IMR-90 (cell line): ENCODE data around the gene OR6F1. TPM values are rescaled to one million over a fixed set of nuclear protein-coding genes. Genes with fewer than 3 reads are reported as not detected.

Experiments used
- ATAC-seq: fragments of 200-7000 bp; cut with Tn5 transposase; 2 replicates; pipeline ENCODE4 v1.9.1; 2020; ENCODE audit warnings: low read depth, mild to moderate bottlenecking, moderate library complexity
- BruUV-seq: library from RNA; stranded (reverse); fragments of 400-500 nt; replicated peaks from 2 replicates; lab custom pipeline; 2021; lab: Mats Ljungman, UMichigan
- CTCF ChIA-PET: fragments of 300-600 bp; formaldehyde crosslinking; extraction: SDS; loops from one replicate; lab custom pipeline; 2021; ENCODE audit warnings: antibody characterized with exemption; lab: Yijun Ruan, JAX
- POLR2A ChIA-PET: fragments of 300-600 bp; sonication (Branson Sonifier 250); formaldehyde crosslinking; loops from one replicate; lab custom pipeline; 2022; ENCODE audit warnings: antibody characterized with exemption; ENCODE audit not compliant: unreplicated experiment; lab: Charles Lee
- DNase-seq: peaks from one replicate; pipeline ENCODE4 v3.0.0; 2013
- H2AFZ ChIP-seq: replicated peaks from 2 replicates; pipeline ENCODE3; 2013; ENCODE audit warnings: low read length, mild to moderate bottlenecking; ENCODE audit not compliant: poor library complexity
- H2AK5ac ChIP-seq: 2 replicates; pipeline ENCODE4 v1.6.1; 2013; ENCODE audit warnings: low read depth, low read length, inconsistent platforms
- H2AK9ac ChIP-seq: replicated peaks from 2 replicates; pipeline ENCODE3; 2013; ENCODE audit warnings: mild to moderate bottlenecking, low read depth, low read length, moderate library complexity; ENCODE audit not compliant: poor library complexity
- H2BK120ac ChIP-seq: 2 replicates; pipeline ENCODE4 v1.6.1; 2013; ENCODE audit warnings: low read depth, low read length, inconsistent platforms
- H2BK15ac ChIP-seq: 3 replicates; pipeline ENCODE4 v1.6.1; 2013; ENCODE audit warnings: low read depth, low read length, inconsistent platforms
- H2BK20ac ChIP-seq: 2 replicates; pipeline ENCODE4 v1.6.1; 2013; ENCODE audit warnings: low read depth, mild to moderate bottlenecking, inconsistent platforms, low read length, moderate library complexity
- H2BK5ac ChIP-seq: 2 replicates; pipeline ENCODE4 v1.6.1; 2013; ENCODE audit warnings: mild to moderate bottlenecking, low read depth, low read length, inconsistent platforms; ENCODE audit not compliant: poor library complexity, severe bottlenecking
- H3K14ac ChIP-seq: replicated peaks from 2 replicates; pipeline ENCODE4 v1.6.1; 2013; ENCODE audit warnings: low read depth, low read length, inconsistent platforms
- H3K18ac ChIP-seq: 2 replicates; pipeline ENCODE4 v1.6.1; 2013; ENCODE audit warnings: low read depth, low read length, control low read depth
- H3K23ac ChIP-seq: 2 replicates; pipeline ENCODE4 v1.6.1; 2013; ENCODE audit warnings: low read depth, low read length, inconsistent platforms
- H3K27ac ChIP-seq: 2 replicates; pipeline ENCODE4 v1.5.1; 2013; ENCODE audit warnings: mild to moderate bottlenecking, control low read depth, low read length; ENCODE audit not compliant: insufficient read depth
- H3K27me3 ChIP-seq: 2 replicates; pipeline ENCODE4 v1.6.1; 2013; ENCODE audit warnings: low read length; ENCODE audit not compliant: control insufficient read depth, insufficient read depth
- H3K36me3 ChIP-seq: 2 replicates; pipeline ENCODE4 v1.6.1; 2013; ENCODE audit warnings: low read length, mixed read lengths; ENCODE audit not compliant: control insufficient read depth, insufficient read depth
- H3K4ac ChIP-seq: 2 replicates; pipeline ENCODE4 v1.6.1; 2013; ENCODE audit warnings: low read depth, low read length, inconsistent platforms
- H3K4me1 ChIP-seq: 2 replicates; pipeline ENCODE4 v1.6.1; 2013; ENCODE audit warnings: low read length, mixed read lengths; ENCODE audit not compliant: control insufficient read depth, insufficient read depth
- H3K4me2 ChIP-seq: 2 replicates; pipeline ENCODE4 v1.6.1; 2013; ENCODE audit warnings: low read depth, mild to moderate bottlenecking, control low read depth, low read length, moderate library complexity
- H3K4me3 ChIP-seq: 2 replicates; pipeline ENCODE4 v1.5.1; 2013; ENCODE audit warnings: low read depth, mild to moderate bottlenecking, control low read depth, low read length, moderate library complexity; ENCODE audit not compliant: insufficient read depth
- H3K56ac ChIP-seq: 2 replicates; pipeline ENCODE4 v1.6.1; 2013; ENCODE audit warnings: low read length, inconsistent platforms; ENCODE audit not compliant: insufficient read depth; ENCODE audit errors: extremely low read depth
- H3K79me1 ChIP-seq, 2 experiments: 2 replicates each; pipeline ENCODE4 v1.6.1; 2013; ENCODE audit warnings: low read length in 2 of 2, inconsistent platforms in 1 of 2, low read depth in 1 of 2
- H3K9ac ChIP-seq: 2 replicates; pipeline ENCODE4 v1.6.1; 2013; ENCODE audit warnings: low read depth, low read length, control low read depth
- H3K9me1 ChIP-seq: 2 replicates; pipeline ENCODE4 v1.6.1; 2013; ENCODE audit warnings: low read length, inconsistent platforms; ENCODE audit not compliant: insufficient read depth
- H3K9me3 ChIP-seq: 2 replicates; pipeline ENCODE4 v1.6.1; 2013; ENCODE audit warnings: low read length; ENCODE audit not compliant: control insufficient read depth, insufficient read depth
- H4K20me1 ChIP-seq: 2 replicates; pipeline ENCODE4 v1.6.1; 2013; ENCODE audit warnings: low read length, inconsistent platforms; ENCODE audit not compliant: insufficient read depth
- H4K5ac ChIP-seq: 2 replicates; pipeline ENCODE4 v1.6.1; 2013; ENCODE audit warnings: mild to moderate bottlenecking, low read depth, low read length, control low read depth
- H4K8ac ChIP-seq, 2 experiments: 2 replicates each; pipeline ENCODE4 v1.6.1; 2013; ENCODE audit warnings: low read depth in 2 of 2, low read length in 2 of 2, control low read depth in 1 of 2, inconsistent platforms in 1 of 2
- H4K91ac ChIP-seq: 2 replicates; pipeline ENCODE4 v1.6.1; 2013; ENCODE audit warnings: low read depth, low read length, inconsistent platforms; ENCODE audit not compliant: insufficient read depth
- BHLHE40 ChIP-seq: fragments of 150-350 bp; IDR thresholded peaks from 2 replicates; pipeline ENCODE4 v1.6.1; 2016; ENCODE audit warnings: mild to moderate bottlenecking, low read depth, low read length
- CEBPB ChIP-seq: IDR thresholded peaks from 2 replicates; pipeline ENCODE4 v1.6.1; 2012; ENCODE audit warnings: low read depth, low read length, improper control_type of control experiment
- CHD1 ChIP-seq: IDR thresholded peaks from 2 replicates; pipeline ENCODE4 v1.6.1; 2012; ENCODE audit warnings: low read depth, low read length, improper control_type of control experiment
- CTCF ChIP-seq: conservative IDR thresholded peaks from 2 replicates; pipeline ENCODE4 v1.5.1; 2012; ENCODE audit warnings: mild to moderate bottlenecking, low read depth, low read length, improper control_type of control experiment
- ELK1 ChIP-seq: fragments of 150-350 bp; IDR thresholded peaks from 2 replicates; pipeline ENCODE4 v1.6.1; 2016; ENCODE audit warnings: low read depth, mild to moderate bottlenecking, low read length, moderate library complexity, borderline replicate concordance
- FOS ChIP-seq: fragments of 150-350 bp; IDR thresholded peaks from 2 replicates; pipeline ENCODE4 v1.6.1; 2016; ENCODE audit warnings: low read depth, low read length
- MAFK ChIP-seq: IDR thresholded peaks from 2 replicates; pipeline ENCODE4 v1.6.1; 2012; ENCODE audit warnings: low read depth, low read length, improper control_type of control experiment
- MAZ ChIP-seq: IDR thresholded peaks from 2 replicates; pipeline ENCODE4 v1.6.1; 2012; ENCODE audit warnings: low read depth, mild to moderate bottlenecking, low read length, improper control_type of control experiment, moderate library complexity, borderline replicate concordance
- MXI1 ChIP-seq: IDR thresholded peaks from 2 replicates; pipeline ENCODE4 v1.6.1; 2012; ENCODE audit warnings: low read depth, mild to moderate bottlenecking, low read length, moderate library complexity, borderline replicate concordance
- NFE2L2 ChIP-seq: fragments of 150-350 bp; IDR thresholded peaks from 2 replicates; pipeline ENCODE4 v1.6.1; 2016; ENCODE audit warnings: low read depth, mild to moderate bottlenecking, low read length
- POLR2A ChIP-seq: IDR thresholded peaks from 2 replicates; pipeline ENCODE4 v1.6.1; 2012; ENCODE audit warnings: mild to moderate bottlenecking, low read depth, low read length
- RAD21 ChIP-seq: IDR thresholded peaks from 2 replicates; pipeline ENCODE4 v1.6.1; 2012; ENCODE audit warnings: low read length, improper control_type of control experiment
- RCOR1 ChIP-seq: IDR thresholded peaks from 2 replicates; pipeline ENCODE4 v1.6.1; 2012; ENCODE audit warnings: mild to moderate bottlenecking, low read length, improper control_type of control experiment; ENCODE audit not compliant: insufficient replicate concordance
- RFX5 ChIP-seq: IDR thresholded peaks from 2 replicates; pipeline ENCODE4 v1.8.0; 2012; ENCODE audit warnings: low read depth, mild to moderate bottlenecking, low read length, moderate library complexity
- SMC3 ChIP-seq: fragments of 150-350 bp; IDR thresholded peaks from 2 replicates; pipeline ENCODE4 v1.6.1; 2016; ENCODE audit warnings: low read depth, mild to moderate bottlenecking, antibody characterized with exemption, low read length, moderate library complexity
- WGBS, 2 experiments: methylation state at CpG; one replicate each; pipeline versions ENCODE4 v1.1.5 to v1.1.7; 2013; ENCODE audit warnings: missing lambda C conversion rate in 2 of 2; ENCODE audit not compliant: insufficient read length in 1 of 2; ENCODE audit errors: extremely low coverage in 2 of 2; 5-methylcytosine and 5-hydroxymethylcytosine counted together
- dilution Hi-C: fragments of 300-500 bp; cut with HindIII; formaldehyde crosslinking; loops from one replicate; pipeline ENCODE4 v1.14.3; 2018; ENCODE audit warnings: low sequenced_read_pairs; ENCODE audit not compliant: unreplicated experiment
- in situ Hi-C: fragments of 300-500 bp; cut with MboI; formaldehyde crosslinking; loops from 3 replicates; pipeline ENCODE4 v1.14.3; 2019; ENCODE audit warnings: low sequenced_read_pairs, inconsistent platforms, mixed read lengths
- intact Hi-C: fragments of 100-400 bp; cut with micrococcal nuclease; formaldehyde crosslinking; loops from 2 replicates; pipeline ENCODE4 v1.10.0; 2022
- polyA plus RNA-seq, 3 experiments: library from polyadenylated mRNA; depleted of rRNA; stranded (reverse); fragments of >200 nt; gene quantifications; 2 replicates each; pipeline ENCODE4 v1.2.3, GENCODE V29; 2012; ENCODE audit warnings: low replicate concordance in 1 of 3
- total RNA-seq: library from RNA; depleted of rRNA; stranded (reverse); fragments of >200 nt; gene quantifications from 2 replicates; pipeline ENCODE4 v1.2.3, GENCODE V29; 2012
- TF ChIP-seq, protein P1 (sequence below): fragments of 150-350 bp; IDR thresholded peaks from 2 replicates; pipeline ENCODE4 v1.6.1; 2017; ENCODE audit warnings: mild to moderate bottlenecking, antibody characterized with exemption, low read length, low read depth

OR6F1 gene
- total and polyA plus RNA-seq, 2 of the 4 experiments (the other 2 are of a cell fraction): not detected

DNA sequence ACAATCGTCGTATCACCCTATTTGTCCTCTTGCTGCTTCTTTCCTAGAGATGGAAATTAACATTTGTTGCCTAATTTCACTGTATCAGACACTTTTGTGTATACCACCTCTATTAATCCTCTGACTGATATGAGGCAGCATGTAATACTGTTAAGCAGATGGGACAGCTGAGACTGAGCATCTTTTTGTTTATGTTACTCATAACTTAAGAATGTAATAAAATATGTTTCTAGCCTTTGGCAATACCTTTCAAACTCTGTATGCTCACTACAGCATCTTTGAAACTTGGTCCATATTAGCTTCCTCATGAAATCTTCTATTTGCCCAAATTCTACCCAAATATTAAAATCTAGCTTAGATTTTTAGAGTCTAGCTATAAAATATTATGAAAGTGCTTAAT, 24.3 kb upstream of the OR6F1 start:
- Histone ChIP-seq H4K5ac (no peak overlapping the region), H3K18ac (no peak overlapping the region), H3K4ac (no peak overlapping the region), H3K23ac (no peak overlapping the region), H3K9me1 (no peaks in the 10 kb centered on the region), H3K4me3 (no peak overlapping the region), H3K4me1 (no peaks in the 10 kb centered on the region; the same call in 1 of the 2 replicates), H3K56ac (no peak overlapping the region), H2BK120ac (no peak overlapping the region), H4K8ac (no peak overlapping the region), H3K9me3 (peaks cover 14% of the 10 kb centered on the region), H3K36me3 (no peaks in the 10 kb centered on the region), H2BK20ac (no peak overlapping the region), H2AK5ac (no peak overlapping the region), H3K79me1 (no peaks in the 10 kb centered on the region), H2AFZ (no peak overlapping the region), H3K14ac (no peak overlapping the region), H2BK5ac (peak overlapping the region; percentile 46), H3K27me3 (no peaks in the 10 kb centered on the region), H3K9ac (no peak overlapping the region), H4K20me1 (no peaks in the 10 kb centered on the region), H2BK15ac (no peak overlapping the region), H4K91ac (no peak overlapping the region), H2AK9ac (no peak overlapping the region), H3K4me2 (no peak overlapping the region), H3K27ac (no peak overlapping the region)
- ATAC-seq (no peak), DNase-seq (peak; percentile 21)
- intact Hi-C loops: loop anchor here (1.0 kb wide), 1 partner anchor 14 kb away; no protein-coding TSS in a partner anchor
- ChIA-PET CTCF (no interaction called here), POLR2A (no interaction called here)
- WGBS, 2 experiments: no CpG with 5 or more reads among the region's 2 CpGs
- in situ Hi-C loops: no loop called here
- dilution Hi-C loops: no loop called here
- no TSS peak for BruUV-seq
- TF ChIP-seq MAZ (no peak), BHLHE40 (no peak), FOS (no peak), MAFK (no peak), CHD1 (no peak), RCOR1 (no peak), RAD21 (no peak), ELK1 (no peak), CTCF (no peak), RFX5 (no peak), NFE2L2 (no peak), CEBPB (no peak), POLR2A (no peak), SMC3 (no peak), MXI1 (no peak)
- TF ChIP-seq, protein P1, sequence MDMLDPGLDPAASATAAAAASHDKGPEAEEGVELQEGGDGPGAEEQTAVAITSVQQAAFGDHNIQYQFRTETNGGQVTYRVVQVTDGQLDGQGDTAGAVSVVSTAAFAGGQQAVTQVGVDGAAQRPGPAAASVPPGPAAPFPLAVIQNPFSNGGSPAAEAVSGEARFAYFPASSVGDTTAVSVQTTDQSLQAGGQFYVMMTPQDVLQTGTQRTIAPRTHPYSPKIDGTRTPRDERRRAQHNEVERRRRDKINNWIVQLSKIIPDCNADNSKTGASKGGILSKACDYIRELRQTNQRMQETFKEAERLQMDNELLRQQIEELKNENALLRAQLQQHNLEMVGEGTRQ: no peak
